Measurements from ENCODE around the gene EFTUD2. TPM values are rescaled to one million over a fixed set of nuclear protein-coding genes. Genes with fewer than 3 reads are reported as not detected.

EFTUD2 gene
- total and polyA plus RNA-seq, 2 donors from 2014 or later, result 37.9 to 98.4 TPM

DNA sequence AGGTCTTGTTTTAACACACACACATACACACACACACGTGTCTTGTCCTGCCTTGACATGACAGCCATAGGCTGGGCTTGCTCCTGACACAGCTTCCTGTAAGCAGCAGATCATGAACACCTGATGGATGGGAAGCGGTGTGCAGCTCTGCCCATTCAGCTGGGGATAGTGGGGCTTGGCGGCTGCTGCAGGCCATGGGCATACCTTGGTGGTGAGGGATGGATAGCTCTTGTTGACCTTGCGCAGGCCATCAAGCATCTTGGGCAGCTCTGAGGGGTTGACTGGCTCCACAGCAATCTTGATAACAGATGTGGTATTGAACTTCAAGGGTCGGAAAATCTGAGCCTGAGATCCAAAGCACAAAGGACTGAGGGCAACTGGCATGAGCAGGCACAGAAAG is 39.5 kb downstream of the EFTUD2 start:
- H3K36me3 ChIP-seq (ENCODE audit: control insufficient read depth in 2 of 3, insufficient read depth in 3 of 3, low read length in 3 of 3), result peaks cover 10 to 71% (median 51%) of the 10 kb centered on the region in 3 donors
- TF ChIP-seq, protein P1, sequence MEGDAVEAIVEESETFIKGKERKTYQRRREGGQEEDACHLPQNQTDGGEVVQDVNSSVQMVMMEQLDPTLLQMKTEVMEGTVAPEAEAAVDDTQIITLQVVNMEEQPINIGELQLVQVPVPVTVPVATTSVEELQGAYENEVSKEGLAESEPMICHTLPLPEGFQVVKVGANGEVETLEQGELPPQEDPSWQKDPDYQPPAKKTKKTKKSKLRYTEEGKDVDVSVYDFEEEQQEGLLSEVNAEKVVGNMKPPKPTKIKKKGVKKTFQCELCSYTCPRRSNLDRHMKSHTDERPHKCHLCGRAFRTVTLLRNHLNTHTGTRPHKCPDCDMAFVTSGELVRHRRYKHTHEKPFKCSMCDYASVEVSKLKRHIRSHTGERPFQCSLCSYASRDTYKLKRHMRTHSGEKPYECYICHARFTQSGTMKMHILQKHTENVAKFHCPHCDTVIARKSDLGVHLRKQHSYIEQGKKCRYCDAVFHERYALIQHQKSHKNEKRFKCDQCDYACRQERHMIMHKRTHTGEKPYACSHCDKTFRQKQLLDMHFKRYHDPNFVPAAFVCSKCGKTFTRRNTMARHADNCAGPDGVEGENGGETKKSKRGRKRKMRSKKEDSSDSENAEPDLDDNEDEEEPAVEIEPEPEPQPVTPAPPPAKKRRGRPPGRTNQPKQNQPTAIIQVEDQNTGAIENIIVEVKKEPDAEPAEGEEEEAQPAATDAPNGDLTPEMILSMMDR (IDR thresholded peaks at IDR 0.05; ENCODE audit: borderline replicate concordance, extremely low read depth, insufficient read depth), result no peak
- H3K9me3 ChIP-seq (ENCODE audit: control insufficient read depth in 2 of 3, insufficient read depth in 1 of 3, low read length in 3 of 3), result no peaks in the 10 kb centered on the region
- H3K27ac ChIP-seq (ENCODE audit: low read depth in 2 of 2, low read length in 2 of 2), result no peak overlapping the region
- intact Hi-C loops (cut with DNase I), result no loop called here
- H3K9ac ChIP-seq (ENCODE audit: low read length in 3 of 3), result no peak overlapping the region
- H3K4me1 ChIP-seq (ENCODE audit: control insufficient read depth in 2 of 3, insufficient read depth in 2 of 3, low read depth in 1 of 3, low read length in 3 of 3), result no peaks in the 10 kb centered on the region
- DNase-seq (no peak), FAIRE-seq (no peak)
- no peaks in the 10 kb centered on the region for H3K27me3 ChIP-seq (ENCODE audit: control insufficient read depth, insufficient read depth, low read length)
- no peak overlapping the region for H3K4me3 ChIP-seq (ENCODE audit: low read length in 3 of 3)

DNA sequence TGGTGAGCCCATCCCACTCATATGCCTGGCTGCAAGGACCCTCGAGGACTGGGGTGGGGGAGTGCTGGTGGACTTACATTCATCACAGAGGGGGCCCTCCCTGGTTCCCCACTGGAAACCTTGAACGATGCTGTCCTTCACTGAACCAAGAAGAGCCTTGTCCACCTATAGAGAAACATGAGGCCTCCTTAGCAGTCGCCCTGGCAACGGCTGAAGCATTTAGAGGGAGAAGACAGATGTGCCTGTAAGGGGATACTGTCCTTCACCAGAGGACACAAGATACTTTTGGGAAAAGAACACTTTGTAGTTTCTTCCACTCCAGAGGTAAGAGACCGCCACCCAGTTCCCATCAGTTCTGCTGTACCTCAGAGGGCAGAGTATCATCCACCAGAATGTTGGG is 45.1 kb downstream of the EFTUD2 start:
- H3K27ac ChIP-seq (ENCODE audit: low read depth in 2 of 2, low read length in 2 of 2), result no peak overlapping the region
- no peaks in the 10 kb centered on the region for H3K4me1 ChIP-seq (ENCODE audit: control insufficient read depth in 2 of 3, insufficient read depth in 2 of 3, low read depth in 1 of 3, low read length in 3 of 3)
- H3K27me3 ChIP-seq (ENCODE audit: control insufficient read depth, insufficient read depth, low read length), result no peaks in the 10 kb centered on the region
- TF ChIP-seq, protein P1 (IDR thresholded peaks at IDR 0.05; ENCODE audit: borderline replicate concordance, extremely low read depth, insufficient read depth), result no peak
- no peaks in the 10 kb centered on the region for H3K9me3 ChIP-seq (ENCODE audit: control insufficient read depth in 2 of 3, insufficient read depth in 1 of 3, low read length in 3 of 3)
- H3K4me3 ChIP-seq (ENCODE audit: low read length in 3 of 3), result no peak overlapping the region
- intact Hi-C loops (cut with DNase I), result no loop called here
- FAIRE-seq (no peak), DNase-seq (peak in 4 of 5 donors; percentile 58 to 89 (median 80))
- H3K36me3 ChIP-seq (ENCODE audit: control insufficient read depth in 2 of 3, insufficient read depth in 3 of 3, low read length in 3 of 3), result peaks cover 0 to 63% (median 45%) of the 10 kb centered on the region in 3 donors
- no peak overlapping the region for H3K9ac ChIP-seq (ENCODE audit: low read length in 3 of 3)

DNA sequence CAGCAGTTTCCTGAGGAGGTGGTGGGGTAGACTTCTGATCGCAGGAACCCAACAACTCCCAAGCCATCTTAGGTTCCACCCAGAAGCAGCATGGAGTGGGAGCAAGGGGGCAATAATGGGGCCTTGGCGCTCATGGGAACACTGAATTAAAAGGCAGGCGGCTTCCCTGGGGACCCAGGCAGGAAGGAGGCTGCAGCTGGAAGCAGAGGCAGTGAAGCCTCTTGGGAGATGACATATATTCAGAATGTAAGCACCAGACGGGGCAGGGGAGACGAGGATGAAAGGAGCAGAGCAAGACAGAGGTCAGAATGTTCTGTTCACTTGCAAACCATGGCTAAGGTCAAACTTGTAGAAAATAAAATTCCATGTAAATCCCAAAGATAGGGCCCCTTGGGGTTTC is 48.6 kb downstream of the EFTUD2 start:
- peaks cover 0 to 32% (median 31%) of the 10 kb centered on the region in 3 donors for H3K36me3 ChIP-seq (ENCODE audit: control insufficient read depth in 2 of 3, insufficient read depth in 3 of 3, low read length in 3 of 3)
- TF ChIP-seq, protein P1 (IDR thresholded peaks at IDR 0.05; ENCODE audit: borderline replicate concordance, extremely low read depth, insufficient read depth), result no peak
- H3K9me3 ChIP-seq (ENCODE audit: control insufficient read depth in 2 of 3, insufficient read depth in 1 of 3, low read length in 3 of 3), result no peaks in the 10 kb centered on the region
- H3K27ac ChIP-seq (ENCODE audit: low read depth in 2 of 2, low read length in 2 of 2), result no peak overlapping the region
- no peak for DNase-seq
- H3K9ac ChIP-seq (ENCODE audit: low read length in 3 of 3), result no peak overlapping the region
- H3K4me3 ChIP-seq (ENCODE audit: low read length in 3 of 3), result no peak overlapping the region
- no peak for FAIRE-seq
- intact Hi-C loops (cut with DNase I), result no loop called here
- H3K27me3 ChIP-seq (ENCODE audit: control insufficient read depth, insufficient read depth, low read length), result no peaks in the 10 kb centered on the region
- H3K4me1 ChIP-seq (ENCODE audit: control insufficient read depth in 2 of 3, insufficient read depth in 2 of 3, low read depth in 1 of 3, low read length in 3 of 3), result no peaks in the 10 kb centered on the region

DNA sequence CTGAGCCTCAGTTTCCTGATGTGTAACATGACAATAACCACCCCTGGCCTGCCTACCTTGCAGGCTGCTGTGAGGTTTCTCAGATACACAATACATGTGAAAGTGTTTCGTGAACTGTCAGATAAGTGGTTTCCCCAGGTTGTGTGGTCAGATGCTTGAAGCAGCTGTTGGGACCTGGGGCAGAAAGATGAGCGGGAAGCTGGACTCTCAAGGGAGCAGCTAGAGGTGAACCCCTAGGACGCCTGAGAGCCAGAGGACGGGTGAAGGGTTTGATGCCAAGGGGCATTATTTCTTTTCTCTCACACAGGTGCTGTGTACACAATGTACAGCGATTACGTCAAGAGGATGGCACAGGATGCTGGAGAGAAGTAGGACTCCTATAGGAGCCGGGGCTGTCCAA is 49.2 kb downstream of the EFTUD2 start:
- Histone ChIP-seq H3K27me3 (ENCODE audit: control insufficient read depth, insufficient read depth, low read length) (no peaks in the 10 kb centered on the region), H3K27ac (ENCODE audit: low read depth in 2 of 2, low read length in 2 of 2) (no peak overlapping the region), H3K4me1 (ENCODE audit: control insufficient read depth in 2 of 3, insufficient read depth in 2 of 3, low read depth in 1 of 3, low read length in 3 of 3) (no peaks in the 10 kb centered on the region), H3K9ac (ENCODE audit: low read length in 3 of 3) (no peak overlapping the region), H3K9me3 (ENCODE audit: control insufficient read depth in 2 of 3, insufficient read depth in 1 of 3, low read length in 3 of 3) (no peaks in the 10 kb centered on the region), H3K4me3 (ENCODE audit: low read length in 3 of 3) (no peak overlapping the region), H3K36me3 (ENCODE audit: control insufficient read depth in 2 of 3, insufficient read depth in 3 of 3, low read length in 3 of 3) (peaks cover 0 to 29% (median 29%) of the 10 kb centered on the region in 3 donors)
- TF ChIP-seq, protein P1 (IDR thresholded peaks at IDR 0.05; ENCODE audit: borderline replicate concordance, extremely low read depth, insufficient read depth), result no peak
- DNase-seq, result no peak
- FAIRE-seq, result no peak
- intact Hi-C loops (cut with DNase I), result no loop called here

Measured in kidney (tissue), 14 donors.